Skeletal muscle tissue (tissue), 4 donors: ENCODE data around the gene MAP4K4. TPM values are rescaled to one million over a fixed set of nuclear protein-coding genes. Genes with fewer than 3 reads are reported as not detected.

Source experiments
- H3K27ac ChIP-seq: one replicate; pipeline ENCODE4 v1.7.0; 2013; ENCODE audit warnings: mild to moderate bottlenecking, low read depth, low read length, inconsistent platforms
- H3K27me3 ChIP-seq, 3 donors: one replicate each; pipeline ENCODE4 v1.7.0; 2013; ENCODE audit warnings: low read length in 3 of 3; ENCODE audit not compliant: control insufficient read depth in 3 of 3, insufficient read depth in 3 of 3
- H3K36me3 ChIP-seq, 3 donors: one replicate each; pipeline ENCODE4 v1.7.0; 2013; ENCODE audit warnings: low read length in 3 of 3; ENCODE audit not compliant: control insufficient read depth in 3 of 3, insufficient read depth in 3 of 3
- H3K4me1 ChIP-seq, 3 donors: one replicate each; pipeline ENCODE4 v1.7.0; 2013; ENCODE audit warnings: low read length in 3 of 3, mild to moderate bottlenecking in 3 of 3; ENCODE audit not compliant: control insufficient read depth in 3 of 3, insufficient read depth in 3 of 3
- H3K4me3 ChIP-seq, 3 donors: one replicate each; pipeline ENCODE4 v1.7.0; 2013; ENCODE audit warnings: low read length in 3 of 3
- H3K9ac ChIP-seq, 3 donors: one replicate each; pipeline ENCODE4 v1.7.0; 2013; ENCODE audit warnings: low read length in 3 of 3, mild to moderate bottlenecking in 3 of 3, moderate library complexity in 2 of 3, low read depth in 1 of 3
- H3K9me3 ChIP-seq, 3 donors: one replicate each; pipeline ENCODE4 v1.7.0; 2013; ENCODE audit warnings: low read length in 3 of 3; ENCODE audit not compliant: control insufficient read depth in 3 of 3
- total RNA-seq: library from RNA; depleted of rRNA; stranded (reverse); fragments of >200 nt; gene quantifications from one replicate; pipeline ENCODE4 v1.2.3, GENCODE V29; 2014
- donor health status: Osteomylitis.

MAP4K4 gene
- total RNA-seq, 1 donor from 2014 or later = 77.2 TPM

DNA sequence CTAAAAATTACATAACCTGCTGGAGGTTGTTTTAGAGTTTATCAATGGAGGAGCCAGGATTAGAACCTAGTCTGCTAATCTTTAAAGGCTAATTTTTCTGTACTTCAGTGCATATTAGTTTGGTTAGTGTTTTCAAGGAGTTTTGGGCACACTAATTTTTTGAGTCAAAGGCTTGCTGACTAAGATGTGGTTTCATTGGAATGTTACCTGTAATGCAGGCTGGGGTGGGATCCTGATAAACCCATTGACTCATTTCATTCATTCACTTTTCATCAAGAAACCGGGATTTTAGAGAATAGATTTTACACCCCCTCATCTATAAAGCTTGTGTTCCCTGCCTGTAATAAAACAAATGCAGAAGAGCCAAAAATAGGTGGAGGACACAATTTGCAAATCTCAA lies 202.4 kb downstream of the MAP4K4 start:
- Histone ChIP-seq H3K27ac (no peak overlapping the region), H3K4me3 (no peak overlapping the region)

GRCh38 chr2:101900375-101900774 lies 202.9 kb downstream of the MAP4K4 start:
- Histone ChIP-seq H3K36me3 (no peaks in the 10 kb centered on the region), H3K27me3 (no peaks in the 10 kb centered on the region), H3K27ac (no peak overlapping the region), H3K9me3 (peaks cover 0 to 6% (median 5%) of the 10 kb centered on the region in 3 donors), H3K9ac (no peak overlapping the region), H3K4me3 (no peak overlapping the region), H3K4me1 (no peaks in the 10 kb centered on the region)

More for the DNA sequence above, 202.4 kb downstream of the MAP4K4 start:
- Histone ChIP-seq H3K36me3 (no peaks in the 10 kb centered on the region), H3K9me3 (peaks cover 0 to 6% (median 5%) of the 10 kb centered on the region in 3 donors), H3K4me1 (no peaks in the 10 kb centered on the region), H3K27me3 (no peaks in the 10 kb centered on the region), H3K9ac (no peak overlapping the region)

DNA sequence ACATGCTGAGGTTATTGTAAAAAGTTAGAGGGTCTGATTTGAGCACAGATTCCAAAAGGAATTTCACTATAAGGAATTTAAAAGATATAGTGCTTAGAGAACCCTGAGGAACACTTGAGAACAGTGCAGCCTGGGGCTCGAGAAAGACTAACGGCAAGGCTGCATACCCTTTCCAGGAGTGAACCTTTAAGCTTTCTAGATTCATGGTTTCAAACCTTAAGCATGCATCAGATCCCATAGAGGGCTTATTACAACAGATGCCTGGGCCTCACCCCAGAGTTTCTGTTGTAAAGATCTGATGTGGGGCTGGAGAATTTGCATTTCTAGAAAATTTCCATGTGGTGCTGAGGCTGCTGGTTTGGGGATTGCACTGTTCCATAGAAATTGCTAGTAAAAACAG lies 203.7 kb downstream of the MAP4K4 start:
- no peaks in the 10 kb centered on the region for H3K27me3 ChIP-seq

GRCh38 chr2:101902169-101902568 lies 204.7 kb downstream of the MAP4K4 start:
- H3K4me3 ChIP-seq = no peak overlapping the region
- no peak overlapping the region for H3K27ac ChIP-seq
- H3K9ac ChIP-seq = no peak overlapping the region
- H3K27me3 ChIP-seq = no peaks in the 10 kb centered on the region
- peaks cover 0 to 6% (median 5%) of the 10 kb centered on the region in 3 donors for H3K9me3 ChIP-seq
- no peaks in the 10 kb centered on the region for H3K36me3 ChIP-seq
- H3K4me1 ChIP-seq = no peaks in the 10 kb centered on the region

More for the DNA sequence above, 203.7 kb downstream of the MAP4K4 start:
- Histone ChIP-seq H3K9me3 (peaks cover 0 to 6% (median 5%) of the 10 kb centered on the region in 3 donors), H3K27ac (no peak overlapping the region), H3K4me1 (no peaks in the 10 kb centered on the region), H3K4me3 (no peak overlapping the region), H3K9ac (no peak overlapping the region), H3K36me3 (no peaks in the 10 kb centered on the region)

DNA sequence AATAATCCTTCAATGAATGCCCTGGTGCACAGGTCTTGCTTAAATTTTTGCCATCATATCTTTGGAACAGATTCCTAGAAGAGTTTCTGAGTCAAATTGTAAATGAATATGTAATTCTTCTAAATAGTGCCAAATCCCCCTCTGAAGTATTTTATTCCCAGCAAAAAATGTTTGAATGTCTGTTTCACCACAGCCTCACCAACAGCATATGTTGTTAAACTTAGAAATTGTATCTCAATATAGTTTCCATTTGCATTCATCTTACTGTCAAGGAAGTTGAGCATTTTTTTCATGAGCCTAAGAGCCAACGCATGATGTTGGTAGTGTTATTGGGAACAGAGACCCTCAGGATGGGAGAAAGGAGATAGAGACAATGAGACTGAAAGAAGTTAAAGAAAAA lies 207.4 kb downstream of the MAP4K4 start:
- Histone ChIP-seq H3K4me1 (no peaks in the 10 kb centered on the region), H3K9me3 (peaks cover 0 to 7% (median 6%) of the 10 kb centered on the region in 3 donors), H3K27me3 (no peaks in the 10 kb centered on the region), H3K36me3 (no peaks in the 10 kb centered on the region), H3K27ac (no peak overlapping the region), H3K9ac (no peak overlapping the region), H3K4me3 (no peak overlapping the region)

DNA sequence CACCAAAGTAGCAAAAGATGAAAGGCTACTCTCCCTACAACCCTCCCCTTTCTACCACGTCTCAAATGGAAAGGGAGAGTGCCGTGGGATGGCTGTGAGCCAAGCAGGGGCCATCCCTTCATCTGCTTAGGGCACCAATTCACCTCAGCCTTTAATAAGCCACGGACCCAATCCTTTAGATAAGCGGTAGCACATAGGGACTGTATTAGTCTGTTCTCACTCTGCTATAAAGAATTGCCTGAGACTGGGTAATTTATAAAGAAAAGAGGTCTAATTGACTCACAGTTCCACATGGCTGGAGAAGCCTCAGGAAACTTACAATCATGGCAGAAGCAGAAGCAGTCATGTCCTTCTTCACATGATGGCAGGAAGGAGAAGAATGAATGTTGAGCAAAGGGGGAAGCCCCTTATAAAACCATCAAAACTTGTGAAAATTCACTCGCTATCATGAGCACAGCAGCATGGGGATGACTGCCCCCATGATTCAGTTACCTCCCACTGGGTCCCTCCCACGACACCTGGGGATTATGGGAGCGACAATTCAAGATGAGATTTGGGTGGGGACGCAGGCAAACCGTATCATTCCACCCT lies 208.3 kb downstream of the MAP4K4 start:
- no peaks in the 10 kb centered on the region for H3K27me3 ChIP-seq
- H3K9me3 ChIP-seq = peaks cover 0 to 12% (median 6%) of the 10 kb centered on the region in 3 donors
- no peak overlapping the region for H3K27ac ChIP-seq
- no peak overlapping the region for H3K4me3 ChIP-seq
- no peaks in the 10 kb centered on the region for H3K36me3 ChIP-seq
- H3K9ac ChIP-seq = no peak overlapping the region
- H3K4me1 ChIP-seq = no peaks in the 10 kb centered on the region

- H3K36me3 ChIP-seq = no peaks in the 10 kb centered on the region
- no peaks in the 10 kb centered on the region for H3K27me3 ChIP-seq
- no peak overlapping the region for H3K4me3 ChIP-seq
- H3K9me3 ChIP-seq = peaks cover 0 to 7% (median 0%) of the 10 kb centered on the region in 3 donors
- no peak overlapping the region for H3K27ac ChIP-seq
- H3K4me1 ChIP-seq = no peaks in the 10 kb centered on the region
- no peak overlapping the region for H3K9ac ChIP-seq
Observed at GRCh38 chr2:101909760-101910159, 212.3 kb downstream of the MAP4K4 start.

DNA sequence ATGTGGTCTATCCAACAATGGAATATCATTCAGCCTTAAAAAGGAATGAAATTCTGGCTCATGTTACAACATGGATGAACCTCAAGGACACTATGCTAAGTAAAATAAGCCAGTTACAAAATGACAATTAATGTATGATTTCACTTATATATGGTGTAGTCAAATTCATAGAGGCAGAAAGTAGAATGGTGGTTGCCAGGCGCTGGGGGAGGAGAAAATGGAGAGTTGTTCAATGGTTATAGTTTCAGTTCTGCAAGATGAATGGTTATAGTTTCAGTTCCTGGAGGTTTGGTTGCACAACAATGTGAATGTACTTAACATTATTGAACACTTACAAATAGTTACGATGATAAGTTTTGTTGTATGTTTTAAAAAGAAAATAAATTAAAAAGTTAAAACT lies 215.0 kb downstream of the MAP4K4 start:
- Histone ChIP-seq H3K9ac (no peak overlapping the region), H3K4me1 (no peaks in the 10 kb centered on the region), H3K9me3 (peaks cover 0 to 7% (median 0%) of the 10 kb centered on the region in 3 donors), H3K27me3 (no peaks in the 10 kb centered on the region), H3K36me3 (no peaks in the 10 kb centered on the region), H3K27ac (no peak overlapping the region), H3K4me3 (no peak overlapping the region)

DNA sequence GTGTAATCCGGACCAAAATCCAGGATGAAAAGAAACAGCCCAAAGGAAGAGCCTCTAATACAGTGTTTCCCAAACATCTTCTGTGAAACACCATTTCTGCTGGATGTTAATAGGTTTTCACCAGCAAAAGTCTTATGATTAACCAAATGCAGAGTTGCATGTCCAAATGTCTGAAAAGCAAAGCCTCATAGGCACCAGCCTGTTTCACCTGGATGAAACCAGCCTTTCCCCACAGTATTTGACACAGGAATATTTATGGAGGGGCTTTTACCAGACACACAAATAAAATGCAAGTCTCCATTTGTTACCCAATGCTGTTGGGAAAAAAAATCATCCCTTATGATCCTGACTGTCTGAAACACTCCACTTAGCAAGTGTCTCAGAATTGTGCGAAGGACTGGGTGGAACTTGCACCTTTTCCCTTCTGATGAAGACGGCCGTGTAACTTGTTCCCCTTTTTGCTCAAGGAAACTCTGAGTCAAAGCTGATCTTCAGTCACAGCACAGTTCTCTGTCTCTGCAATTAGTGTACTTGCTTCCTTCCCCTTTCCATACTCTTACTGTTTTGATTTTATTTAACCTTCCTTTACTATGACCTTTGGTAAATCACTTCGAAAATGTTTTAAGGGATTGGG lies 223.9 kb downstream of the MAP4K4 start:
- no peaks in the 10 kb centered on the region for H3K4me1 ChIP-seq
- peaks cover 0 to 8% (median 0%) of the 10 kb centered on the region in 3 donors for H3K9me3 ChIP-seq
- no peak overlapping the region for H3K4me3 ChIP-seq
- H3K36me3 ChIP-seq = no peaks in the 10 kb centered on the region
- no peak overlapping the region for H3K27ac ChIP-seq
- no peak overlapping the region for H3K9ac ChIP-seq
- H3K27me3 ChIP-seq = no peaks in the 10 kb centered on the region

DNA sequence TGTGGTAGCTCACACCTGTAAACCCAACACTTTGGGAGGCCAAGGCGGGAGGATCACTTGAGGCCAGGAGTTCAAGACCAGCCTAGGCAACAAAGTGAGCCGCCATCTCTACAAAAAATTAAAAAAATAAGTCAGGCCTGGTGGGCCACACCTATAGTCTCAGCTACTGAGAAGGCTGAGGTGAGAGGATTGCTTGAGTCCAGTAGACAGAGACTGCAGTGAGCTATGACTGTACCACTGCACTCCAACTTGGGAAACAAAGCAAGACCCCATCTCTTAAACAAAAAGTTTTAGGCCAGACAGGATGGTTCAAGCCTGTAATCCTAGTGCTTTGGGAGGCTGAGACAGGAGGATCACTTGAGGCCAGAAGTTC lies 224.4 kb downstream of the MAP4K4 start:
- Histone ChIP-seq H3K27me3 (no peaks in the 10 kb centered on the region), H3K4me3 (no peak overlapping the region), H3K4me1 (no peaks in the 10 kb centered on the region), H3K9ac (no peak overlapping the region), H3K27ac (no peak overlapping the region), H3K36me3 (no peaks in the 10 kb centered on the region), H3K9me3 (peaks cover 0 to 8% (median 0%) of the 10 kb centered on the region in 3 donors)
